Glutamatergic neuron (in vitro differentiated cells): Measurements from ENCODE around the gene MYO1E. TPM values are rescaled to one million over a fixed set of nuclear protein-coding genes. Genes with fewer than 3 reads are reported as not detected.

Experiments
- DNase-seq: peaks from one replicate; pipeline ENCODE4 v3.0.0; 2022
- H3K27ac Mint-ChIP-seq: one replicate; pipeline ENCODE4 v1.8.0; 2020; ENCODE audit warnings: mild to moderate bottlenecking, mixed read lengths, inconsistent platforms; ENCODE audit not compliant: unreplicated experiment
- H3K27me3 Mint-ChIP-seq: one replicate; pipeline ENCODE4 v1.8.0; 2020; ENCODE audit warnings: mild to moderate bottlenecking, moderate library complexity, mixed read lengths, inconsistent platforms; ENCODE audit not compliant: unreplicated experiment
- H3K36me3 Mint-ChIP-seq: one replicate; pipeline ENCODE4 v1.8.0; 2020; ENCODE audit warnings: mild to moderate bottlenecking, mixed read lengths, inconsistent platforms; ENCODE audit not compliant: unreplicated experiment
- H3K4me1 Mint-ChIP-seq: one replicate; pipeline ENCODE4 v1.8.0; 2020; ENCODE audit warnings: mild to moderate bottlenecking, low read depth, mixed read lengths, inconsistent platforms; ENCODE audit not compliant: unreplicated experiment
- H3K4me3 Mint-ChIP-seq: one replicate; pipeline ENCODE4 v1.8.0; 2020; ENCODE audit warnings: mild to moderate bottlenecking, mixed read lengths, inconsistent platforms; ENCODE audit not compliant: unreplicated experiment
- H3K9me3 Mint-ChIP-seq: one replicate; pipeline ENCODE4 v1.8.0; 2020; ENCODE audit warnings: mild to moderate bottlenecking, moderate library complexity, mixed read lengths, inconsistent platforms; ENCODE audit not compliant: unreplicated experiment
- CTCF ChIP-seq: fragments of 200-600 bp; sonication (generic); IDR thresholded peaks from one replicate; pipeline ENCODE4 v1.5.0; 2021; ENCODE audit not compliant: partially characterized antibody, unreplicated experiment
- total RNA-seq: library from RNA; stranded (reverse); fragmentation: NEBNext Ultra II Directional; extraction: Animal tissue kit (Norgen Biotek cat#: 25700); gene quantifications from one replicate; pipeline ENCODE4 v1.2.1, GENCODE V29; 2021; ENCODE audit not compliant: unreplicated experiment

MYO1E gene
- total RNA-seq, 1 donor from 2014 or later, result 7.9 TPM

DNA sequence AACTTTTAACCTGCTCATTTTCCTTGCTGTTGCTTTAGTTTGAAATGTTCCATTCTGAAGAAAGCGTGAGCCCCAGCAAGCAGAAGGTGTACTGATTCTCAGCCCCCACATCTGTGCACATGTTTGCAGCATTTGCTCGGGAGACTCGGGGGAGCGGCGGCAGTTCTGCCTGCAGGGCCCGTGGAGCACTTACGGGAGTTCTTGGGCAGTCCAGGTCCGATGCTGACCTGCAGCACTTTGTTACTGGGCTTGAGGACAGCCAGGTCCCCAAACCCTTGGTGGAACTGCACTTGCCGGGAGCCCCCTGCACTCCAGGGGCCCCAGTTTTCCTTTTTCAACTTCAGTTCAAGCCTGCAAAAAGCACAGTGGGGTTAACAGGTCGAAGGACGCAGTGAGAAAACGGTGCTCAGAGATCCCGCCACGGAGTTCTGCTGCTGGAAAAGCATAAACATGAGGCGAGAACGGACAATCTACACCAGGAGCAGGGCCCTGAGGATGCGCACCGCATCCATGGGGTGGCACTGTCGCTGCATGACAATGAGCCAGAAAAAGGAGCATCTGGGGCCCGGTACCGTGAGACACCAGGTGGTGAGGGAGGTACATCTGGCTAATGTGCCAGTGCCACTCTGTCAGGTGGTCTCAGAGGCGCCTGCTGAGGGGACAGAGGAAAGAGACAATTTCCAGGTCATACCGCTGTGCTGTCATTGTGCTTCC, 211.6 kb downstream of the MYO1E start:
- no peak overlapping the region for H3K4me3 Mint-ChIP-seq
- no peaks in the 10 kb centered on the region for H3K27me3 Mint-ChIP-seq
- no peak for TF ChIP-seq CTCF
- H3K9me3 Mint-ChIP-seq, result peaks cover 2% of the 10 kb centered on the region
- DNase-seq, result peak; percentile 67
- peaks cover 5% of the 10 kb centered on the region for H3K4me1 Mint-ChIP-seq
- no peaks in the 10 kb centered on the region for H3K36me3 Mint-ChIP-seq
- no peak overlapping the region for H3K27ac Mint-ChIP-seq

DNA sequence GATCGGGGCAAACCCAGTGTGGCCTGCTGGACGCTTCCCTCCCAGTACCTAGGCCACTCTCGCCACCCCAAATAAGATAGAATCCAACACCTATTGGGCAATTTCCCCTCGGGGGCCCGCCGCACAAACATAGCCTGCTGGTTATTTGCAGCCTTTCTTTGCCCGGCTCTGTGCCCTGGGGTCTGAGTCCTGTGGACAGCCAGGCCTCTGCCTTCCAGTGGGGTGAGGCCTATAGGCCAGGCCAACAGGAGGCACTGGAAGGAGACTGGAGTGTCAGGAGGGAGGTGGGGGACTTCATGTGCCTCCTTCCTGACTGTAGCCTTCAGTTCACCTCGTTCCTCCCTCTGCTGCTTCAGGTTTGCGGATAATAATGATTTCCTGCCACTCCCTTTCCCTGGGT, 213.5 kb downstream of the MYO1E start:
- Mint-ChIP-seq H3K4me1 (peaks cover 5% of the 10 kb centered on the region), H3K9me3 (peaks cover 2% of the 10 kb centered on the region), H3K27me3 (no peaks in the 10 kb centered on the region), H3K27ac (no peak overlapping the region), H3K36me3 (no peaks in the 10 kb centered on the region), H3K4me3 (no peak overlapping the region)
- no peak for DNase-seq
- no peak for TF ChIP-seq CTCF

DNA sequence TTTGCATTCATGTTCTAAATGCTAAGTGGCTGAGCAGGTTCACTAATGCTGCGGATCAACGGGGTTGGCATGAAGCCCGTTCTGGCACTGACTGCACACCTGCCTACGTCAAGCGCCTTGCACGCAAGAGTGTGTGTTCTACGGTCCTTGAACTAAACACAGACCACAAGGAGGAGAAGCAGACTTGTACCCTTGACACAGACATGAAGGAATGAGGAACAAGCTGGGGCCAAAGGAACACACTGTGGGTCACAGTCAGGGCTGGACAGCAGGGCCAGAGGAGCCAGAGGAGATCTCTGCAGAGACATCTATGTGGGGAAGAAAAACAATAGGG, 214.0 kb downstream of the MYO1E start:
- Mint-ChIP-seq H3K27ac (no peak overlapping the region), H3K9me3 (peaks cover 2% of the 10 kb centered on the region), H3K27me3 (no peaks in the 10 kb centered on the region)

DNA sequence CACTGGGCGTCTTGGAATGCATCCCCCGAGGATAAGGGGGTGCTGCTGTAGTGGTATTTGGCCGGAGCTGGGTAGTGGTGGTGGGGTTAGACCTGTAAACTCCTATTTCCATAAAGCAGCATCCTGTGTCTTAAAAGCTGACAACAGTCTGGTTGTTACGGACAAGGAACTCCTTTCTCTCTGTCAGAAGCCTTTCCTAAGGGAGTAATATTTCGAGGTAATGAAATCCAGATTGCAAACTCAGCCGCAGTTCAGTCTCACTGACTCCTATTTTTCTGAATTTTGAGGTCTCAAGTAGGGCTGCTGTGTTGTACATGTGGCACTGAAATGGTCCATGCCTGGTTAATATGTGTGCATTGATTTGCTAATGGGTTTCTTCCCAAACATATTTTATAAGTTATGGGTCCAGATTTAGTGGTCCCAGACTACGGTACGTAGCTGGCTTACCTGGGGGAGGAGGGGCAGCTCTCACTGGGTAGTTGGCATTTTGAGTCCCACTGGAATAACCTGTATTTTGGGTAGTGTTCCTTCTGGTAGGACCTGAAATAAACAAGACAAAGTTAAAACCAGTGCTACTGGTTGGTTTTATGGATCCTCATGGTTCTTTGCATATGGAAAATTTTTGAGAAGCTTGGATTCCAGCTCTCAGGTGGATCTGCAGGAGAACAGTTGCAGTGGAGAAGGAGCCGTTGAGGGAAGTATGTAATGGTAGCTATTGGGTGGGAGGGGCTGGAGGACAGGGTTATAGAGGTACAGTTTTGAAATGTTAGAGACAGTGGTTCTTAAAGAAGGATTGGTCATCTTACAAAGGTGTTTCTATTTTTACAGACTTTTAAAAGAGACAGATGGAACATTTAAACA, 214.6 kb downstream of the MYO1E start:
- no peak for TF ChIP-seq CTCF
- Mint-ChIP-seq H3K4me3 (no peak overlapping the region), H3K36me3 (no peaks in the 10 kb centered on the region), H3K27me3 (no peaks in the 10 kb centered on the region), H3K4me1 (peaks cover 5% of the 10 kb centered on the region), H3K9me3 (peaks cover 2% of the 10 kb centered on the region), H3K27ac (no peak overlapping the region)
- no peak for DNase-seq

More for the DNA sequence above, 214.0 kb downstream of the MYO1E start:
- Mint-ChIP-seq H3K36me3 (no peaks in the 10 kb centered on the region), H3K4me3 (no peak overlapping the region), H3K4me1 (peaks cover 5% of the 10 kb centered on the region)
- no peak for TF ChIP-seq CTCF
- no peak for DNase-seq

- no peak for DNase-seq
- H3K4me1 Mint-ChIP-seq, result peaks cover 5% of the 10 kb centered on the region
- no peaks in the 10 kb centered on the region for H3K36me3 Mint-ChIP-seq
- TF ChIP-seq CTCF, result no peak
- no peaks in the 10 kb centered on the region for H3K27me3 Mint-ChIP-seq
- H3K27ac Mint-ChIP-seq, result no peak overlapping the region
- peaks cover 2% of the 10 kb centered on the region for H3K9me3 Mint-ChIP-seq
- no peak overlapping the region for H3K4me3 Mint-ChIP-seq
Observed at GRCh38 chr15:59157396-59157795, 215.3 kb downstream of the MYO1E start.
